ENCODE data around the gene NCAPD2. TPM values are rescaled to one million over a fixed set of nuclear protein-coding genes. Genes with fewer than 3 reads are reported as not detected.

Gene NCAPD2
- total and polyA plus RNA-seq, 2 of the 4 experiments (the other 2 are of a cell fraction) = 35.6 to 57.9 TPM

DNA sequence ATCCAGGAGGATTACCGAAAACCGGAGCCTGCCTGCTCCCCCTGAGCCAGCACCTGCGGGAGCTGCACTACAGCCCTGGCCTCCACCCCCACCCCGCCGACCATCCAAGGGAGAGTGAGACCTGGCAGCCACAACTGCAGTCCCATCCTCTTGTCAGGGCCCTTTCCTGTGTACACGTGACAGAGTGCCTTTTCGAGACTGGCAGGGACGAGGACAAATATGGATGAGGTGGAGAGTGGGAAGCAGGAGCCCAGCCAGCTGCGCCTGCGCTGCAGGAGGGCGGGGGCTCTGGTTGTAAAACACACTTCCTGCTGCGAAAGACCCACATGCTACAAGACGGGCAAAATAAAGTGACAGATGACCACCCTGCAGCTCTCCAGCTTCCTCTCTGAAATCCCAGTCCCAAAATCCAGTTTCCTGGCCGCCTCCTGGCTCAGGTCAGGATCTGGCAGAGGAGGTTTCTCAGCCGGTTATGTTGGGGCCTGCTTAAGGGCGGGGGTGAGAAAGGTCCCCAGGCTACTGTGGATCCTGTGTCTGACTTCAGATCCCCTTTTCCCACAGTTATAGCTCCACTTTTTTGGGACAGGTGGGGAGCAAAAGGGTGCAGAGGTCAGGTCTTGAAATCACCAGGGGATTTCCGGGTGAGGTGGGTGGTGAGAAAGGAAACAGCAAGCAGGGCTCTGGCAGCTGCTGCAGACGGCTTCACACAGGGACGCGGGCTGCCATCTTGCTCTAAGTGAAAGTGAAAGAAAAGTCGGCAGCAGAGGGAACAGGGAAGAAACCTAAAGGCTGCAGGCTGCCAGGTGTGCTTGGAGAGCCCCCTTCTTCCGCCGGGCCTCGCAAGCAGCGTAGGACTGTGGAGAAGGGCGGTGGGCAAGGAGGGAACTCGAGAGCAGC, 42.3 kb upstream of the NCAPD2 start, which contains the start of gene TAPBPL:
TAPBPL (plus strand) TSS at position 695 of the 897 bp plus-strand sequence. CDS start 207 bp downstream, outside the sequence.
- Histone ChIP-seq H2BK15ac (ENCODE audit: low read depth, low read length) (peak within 1 kb of the TSS; percentile 64; the same call in 2 of the 3 replicates), H3K18ac (ENCODE audit: low read depth, low read length) (peak within 1 kb of the TSS; percentile 95), H2BK120ac (ENCODE audit: low read depth, low read length) (peak within 1 kb of the TSS; percentile 95), H2AK5ac (ENCODE audit: low read depth, low read length) (peak within 1 kb of the TSS; percentile 99), H3K27me3 (ENCODE audit: control insufficient read depth, insufficient read depth, low read length) (no peaks in the 10 kb centered on the region), H3K14ac (replicated peaks; ENCODE audit: low read depth, low read length) (peak within 1 kb of the TSS; percentile 99), H4K8ac (ENCODE audit: low read depth in 2 of 2, low read length in 2 of 2) (peak within 1 kb of the TSS; percentile 94 to 100), H3K79me1 (ENCODE audit: low read depth in 1 of 2, low read length in 2 of 2) (peaks cover 16 to 37% of the 10 kb centered on the region in 2 experiments), H2BK20ac (ENCODE audit: low read depth, low read length) (peak within 1 kb of the TSS; percentile 77), H3K9ac (ENCODE audit: low read depth, low read length) (peak within 1 kb of the TSS; percentile 94), H2AFZ (replicated peaks; ENCODE audit: low read length, poor library complexity) (peak within 1 kb of the TSS; percentile 95), H3K9me3 (ENCODE audit: control insufficient read depth, insufficient read depth, low read length) (no peaks in the 10 kb centered on the region), H4K91ac (ENCODE audit: insufficient read depth, low read depth, low read length) (peak within 1 kb of the TSS; percentile 99), H2BK5ac (ENCODE audit: low read depth, low read length, poor library complexity, severe bottlenecking) (peak within 1 kb of the TSS; percentile 96), H3K4me3 (ENCODE audit: insufficient read depth, low read depth, low read length) (peak within 1 kb of the TSS; percentile 57), H3K27ac (ENCODE audit: insufficient read depth, low read length) (peak within 1 kb of the TSS; percentile 98), H4K5ac (ENCODE audit: low read depth, low read length) (peak within 1 kb of the TSS; percentile 99), H4K20me1 (ENCODE audit: insufficient read depth, low read length) (no peaks in the 10 kb centered on the region), H3K9me1 (ENCODE audit: insufficient read depth, low read length) (peaks cover 20% of the 10 kb centered on the region; the same call in 1 of the 2 replicates), H3K36me3 (ENCODE audit: control insufficient read depth, insufficient read depth, low read length) (no peaks in the 10 kb centered on the region; the same call in 1 of the 2 replicates), H3K23ac (ENCODE audit: low read depth, low read length) (peak within 1 kb of the TSS; percentile 99), H3K4me2 (ENCODE audit: low read depth, low read length) (peak within 1 kb of the TSS; percentile 87), H3K4me1 (ENCODE audit: control insufficient read depth, insufficient read depth, low read length) (peaks cover 16% of the 10 kb centered on the region), H3K4ac (ENCODE audit: low read depth, low read length) (peak within 1 kb of the TSS; percentile 100), H3K56ac (ENCODE audit: extremely low read depth, insufficient read depth, low read length) (peak within 1 kb of the TSS; percentile 96), H2AK9ac (replicated peaks; ENCODE audit: low read depth, low read length, poor library complexity) (peak within 1 kb of the TSS; percentile 98)
- BruUV-seq (replicated peaks) = no TSS peak
- dilution Hi-C loops (cut with HindIII; ENCODE audit: low sequenced_read_pairs, unreplicated experiment) (no loop called here), intact Hi-C loops (cut with micrococcal nuclease) (no loop called here), in situ Hi-C loops (cut with MboI; ENCODE audit: low sequenced_read_pairs) (loop anchor here (25.0 kb wide), 1 partner anchor 264 kb away; no protein-coding TSS in a partner anchor)
- ChIA-PET CTCF (interaction anchor here (1.3 kb wide), 1 partner anchor 13 kb away, joined by 6 read pairs; no protein-coding TSS in a partner anchor), POLR2A (ENCODE audit: unreplicated experiment) (no interaction called here)
- peak; percentile 75 for DNase-seq
- WGBS, 2 experiments (ENCODE audit: extremely low coverage in 2 of 2, insufficient read length in 1 of 2) = 0% methylated on average over 6 of the region's 27 CpGs; no CpG with 5 or more reads in 1 of the 2 experiments
- ATAC-seq (ENCODE audit: low read depth) = peak; percentile 88
- TF ChIP-seq SMC3 (IDR thresholded peaks at IDR 0.05; ENCODE audit: low read depth, low read length) (no peak), BHLHE40 (IDR thresholded peaks at IDR 0.05; ENCODE audit: low read depth, low read length) (peak; percentile 29; the same call in 1 of the 2 replicates), RFX5 (IDR thresholded peaks at IDR 0.05; ENCODE audit: low read depth, low read length) (no peak), RCOR1 (IDR thresholded peaks at IDR 0.05; ENCODE audit: insufficient replicate concordance, low read length) (no peak), POLR2A (IDR thresholded peaks at IDR 0.05; ENCODE audit: low read depth, low read length) (peak; percentile 38; the same call in 1 of the 2 replicates), FOS (IDR thresholded peaks at IDR 0.05; ENCODE audit: low read depth, low read length) (no peak), MXI1 (IDR thresholded peaks at IDR 0.05; ENCODE audit: borderline replicate concordance, low read depth, low read length) (peak; percentile 85; the same call in 1 of the 2 replicates), NFE2L2 (IDR thresholded peaks at IDR 0.05; ENCODE audit: low read depth, low read length) (no peak), MAZ (IDR thresholded peaks at IDR 0.05; ENCODE audit: borderline replicate concordance, low read depth, low read length) (no peak; the same call in 1 of the 2 replicates), RAD21 (IDR thresholded peaks at IDR 0.05; ENCODE audit: low read length) (no peak), CEBPB (IDR thresholded peaks at IDR 0.05; ENCODE audit: low read depth, low read length) (no peak), MAFK (IDR thresholded peaks at IDR 0.05; ENCODE audit: low read depth, low read length) (no peak)
- TF ChIP-seq, protein P1, sequence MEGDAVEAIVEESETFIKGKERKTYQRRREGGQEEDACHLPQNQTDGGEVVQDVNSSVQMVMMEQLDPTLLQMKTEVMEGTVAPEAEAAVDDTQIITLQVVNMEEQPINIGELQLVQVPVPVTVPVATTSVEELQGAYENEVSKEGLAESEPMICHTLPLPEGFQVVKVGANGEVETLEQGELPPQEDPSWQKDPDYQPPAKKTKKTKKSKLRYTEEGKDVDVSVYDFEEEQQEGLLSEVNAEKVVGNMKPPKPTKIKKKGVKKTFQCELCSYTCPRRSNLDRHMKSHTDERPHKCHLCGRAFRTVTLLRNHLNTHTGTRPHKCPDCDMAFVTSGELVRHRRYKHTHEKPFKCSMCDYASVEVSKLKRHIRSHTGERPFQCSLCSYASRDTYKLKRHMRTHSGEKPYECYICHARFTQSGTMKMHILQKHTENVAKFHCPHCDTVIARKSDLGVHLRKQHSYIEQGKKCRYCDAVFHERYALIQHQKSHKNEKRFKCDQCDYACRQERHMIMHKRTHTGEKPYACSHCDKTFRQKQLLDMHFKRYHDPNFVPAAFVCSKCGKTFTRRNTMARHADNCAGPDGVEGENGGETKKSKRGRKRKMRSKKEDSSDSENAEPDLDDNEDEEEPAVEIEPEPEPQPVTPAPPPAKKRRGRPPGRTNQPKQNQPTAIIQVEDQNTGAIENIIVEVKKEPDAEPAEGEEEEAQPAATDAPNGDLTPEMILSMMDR (conservative IDR thresholded peaks at IDR 0.05; ENCODE audit: low read depth, low read length) = no peak
- TF ChIP-seq, protein P2, sequence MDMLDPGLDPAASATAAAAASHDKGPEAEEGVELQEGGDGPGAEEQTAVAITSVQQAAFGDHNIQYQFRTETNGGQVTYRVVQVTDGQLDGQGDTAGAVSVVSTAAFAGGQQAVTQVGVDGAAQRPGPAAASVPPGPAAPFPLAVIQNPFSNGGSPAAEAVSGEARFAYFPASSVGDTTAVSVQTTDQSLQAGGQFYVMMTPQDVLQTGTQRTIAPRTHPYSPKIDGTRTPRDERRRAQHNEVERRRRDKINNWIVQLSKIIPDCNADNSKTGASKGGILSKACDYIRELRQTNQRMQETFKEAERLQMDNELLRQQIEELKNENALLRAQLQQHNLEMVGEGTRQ (IDR thresholded peaks at IDR 0.05; ENCODE audit: low read depth, low read length) = peak; percentile 81
